Breast epithelium (tissue), 4 donors: ENCODE data around the gene ABCC10. TPM values are rescaled to one million over a fixed set of nuclear protein-coding genes. Genes with fewer than 3 reads are reported as not detected.

Experiments used
- DNase-seq, 2 donors: peaks; one replicate each; pipeline ENCODE4 v3.0.0-alpha.2; 2019; ENCODE audit warnings: low spot score in 2 of 2
- H3K27ac ChIP-seq, 2 donors: fragments of 200-600 bp; sonication (generic) in 1 of 2; one replicate each; pipeline ENCODE4 v1.5.1; 2016 to 2019; ENCODE audit warnings: mild to moderate bottlenecking in 1 of 2
- H3K27me3 ChIP-seq, 2 donors: fragments of 200-600 bp; sonication (generic) in 1 of 2; one replicate each; pipeline versions ENCODE4 v1.5.1 to v1.6.0; 2017 to 2019; ENCODE audit warnings: control low read depth in 1 of 2, mild to moderate bottlenecking in 1 of 2
- H3K36me3 ChIP-seq: fragments of 200-600 bp; one replicate; pipeline ENCODE4 v1.5.1; 2019
- H3K4me1 ChIP-seq, 2 donors: fragments of 200-600 bp; sonication (generic); one replicate each; pipeline ENCODE4 v1.5.1; 2016 to 2019; ENCODE audit warnings: control low read depth in 1 of 2
- H3K4me3 ChIP-seq, 3 donors: fragments of 200-600 bp; sonication (generic); 1 replicate in 2 of 3; 2 replicates in 1 of 3; pipeline ENCODE4 v1.5.1; 2016 to 2019; ENCODE audit warnings: mild to moderate bottlenecking in 3 of 3, moderate library complexity in 2 of 3
- H3K9me3 ChIP-seq, 2 donors: fragments of 200-600 bp; sonication (generic) in 1 of 2; one replicate each; pipeline ENCODE4 v1.5.1; 2016 to 2019; ENCODE audit warnings: control low read depth in 1 of 2
- CTCF ChIP-seq, 3 donors: fragments of 450-650 bp; IDR thresholded peaks; one replicate each; pipeline ENCODE4 v1.5.1; 2016 to 2017; ENCODE audit warnings: antibody characterized with exemption in 3 of 3, mild to moderate bottlenecking in 3 of 3, moderate library complexity in 3 of 3
- POLR2A ChIP-seq: fragments of 450-650 bp; IDR thresholded peaks from one replicate; pipeline ENCODE4 v1.6.1; 2016; ENCODE audit warnings: antibody characterized with exemption, mild to moderate bottlenecking, moderate library complexity
- POLR2AphosphoS5 ChIP-seq, 3 donors: sonication (generic); formaldehyde crosslinking; IDR thresholded peaks; one replicate each; pipeline ENCODE4 v1.6.1; 2017; ENCODE audit warnings: antibody characterized with exemption in 3 of 3
- intact Hi-C: fragments of 100-400 bp; cut with DNase I; formaldehyde crosslinking; loops from one replicate; pipeline ENCODE4 v1.15.1; 2023; ENCODE audit warnings: low total_unique reads
- total RNA-seq, 3 donors: library from RNA; depleted of rRNA; stranded (reverse); fragments of >200 nt; gene quantifications; one replicate each; pipeline ENCODE4 v1.1.0, GENCODE V29; 2016

The ABCC10 gene
- total RNA-seq, 3 donors from 2014 or later: 9.0 to 19.9 (median 12.1) TPM

GRCh38 chr6:43437700-43438099, 10.4 kb downstream of the ABCC10 start:
- Histone ChIP-seq H3K4me3 (no peak overlapping the region), H3K4me1 (peaks cover 0 to 23% of the 10 kb centered on the region in 2 donors), H3K27ac (peak overlapping the region; percentile 49 to 86), H3K36me3 (no peaks in the 10 kb centered on the region), H3K9me3 (no peaks in the 10 kb centered on the region), H3K27me3 (no peaks in the 10 kb centered on the region)
- intact Hi-C loops: no loop called here
- no peak for DNase-seq
- TF ChIP-seq POLR2A: no peak
- TF ChIP-seq CTCF (IDR thresholded peaks at IDR 0.05): no peak
- TF ChIP-seq POLR2AphosphoS5 (IDR thresholded peaks at IDR 0.05): no peak

GRCh38 chr6:43442935-43443334, 15.6 kb downstream of the ABCC10 start:
- Histone ChIP-seq H3K27ac (no peak overlapping the region), H3K4me1 (peaks cover 0 to 4% of the 10 kb centered on the region in 2 donors), H3K9me3 (no peaks in the 10 kb centered on the region), H3K27me3 (no peaks in the 10 kb centered on the region), H3K4me3 (no peak overlapping the region), H3K36me3 (no peaks in the 10 kb centered on the region)
- intact Hi-C loops: no loop called here
- DNase-seq: no peak
- no peak for TF ChIP-seq POLR2AphosphoS5 (IDR thresholded peaks at IDR 0.05)

GRCh38 chr6:43444036-43444435, 16.7 kb downstream of the ABCC10 start:
- intact Hi-C loops: no loop called here
- no peak for DNase-seq
- no peaks in the 10 kb centered on the region for H3K36me3 ChIP-seq

GRCh38 chr6:43444582-43444981, 17.2 kb downstream of the ABCC10 start:
- H3K36me3 ChIP-seq: no peaks in the 10 kb centered on the region

More at GRCh38 chr6:43444036-43444435, 16.7 kb downstream of the ABCC10 start:
- no peak overlapping the region for H3K4me3 ChIP-seq
- H3K9me3 ChIP-seq: no peaks in the 10 kb centered on the region
- TF ChIP-seq CTCF (IDR thresholded peaks at IDR 0.05) (no peak), POLR2AphosphoS5 (IDR thresholded peaks at IDR 0.05) (no peak), POLR2A (no peak)
- H3K4me1 ChIP-seq: no peaks in the 10 kb centered on the region
- no peak overlapping the region for H3K27ac ChIP-seq
- no peaks in the 10 kb centered on the region for H3K27me3 ChIP-seq

GRCh38 chr6:43445576-43445975, 18.2 kb downstream of the ABCC10 start:
- Histone ChIP-seq H3K4me3 (no peak overlapping the region), H3K36me3 (no peaks in the 10 kb centered on the region), H3K27me3 (no peaks in the 10 kb centered on the region), H3K27ac (no peak overlapping the region), H3K9me3 (no peaks in the 10 kb centered on the region), H3K4me1 (no peaks in the 10 kb centered on the region)
- DNase-seq: no peak
- intact Hi-C loops: no loop called here
- TF ChIP-seq POLR2AphosphoS5 (IDR thresholded peaks at IDR 0.05): no peak
- TF ChIP-seq CTCF (IDR thresholded peaks at IDR 0.05): no peak
- no peak for TF ChIP-seq POLR2A

More at GRCh38 chr6:43444582-43444981, 17.2 kb downstream of the ABCC10 start:
- DNase-seq: no peak
- Histone ChIP-seq H3K4me3 (no peak overlapping the region), H3K9me3 (no peaks in the 10 kb centered on the region), H3K4me1 (no peaks in the 10 kb centered on the region), H3K27me3 (no peaks in the 10 kb centered on the region), H3K27ac (no peak overlapping the region)
- TF ChIP-seq CTCF (IDR thresholded peaks at IDR 0.05) (no peak), POLR2A (no peak), POLR2AphosphoS5 (IDR thresholded peaks at IDR 0.05) (no peak)
- intact Hi-C loops: no loop called here

GRCh38 chr6:43447604-43448003, 20.3 kb downstream of the ABCC10 start:
- H3K4me1 ChIP-seq: no peaks in the 10 kb centered on the region
- no peak overlapping the region for H3K4me3 ChIP-seq
- H3K9me3 ChIP-seq: no peaks in the 10 kb centered on the region
- intact Hi-C loops: no loop called here
- H3K27ac ChIP-seq: no peak overlapping the region
- TF ChIP-seq POLR2AphosphoS5 (IDR thresholded peaks at IDR 0.05): no peak
- no peak for TF ChIP-seq POLR2A
- no peak for DNase-seq
- no peaks in the 10 kb centered on the region for H3K36me3 ChIP-seq
- no peaks in the 10 kb centered on the region for H3K27me3 ChIP-seq
